Activated CD4-positive, alpha-beta T cell treated with anti-CD3 and anti-CD28 coated beads, Interleukin-2, amount 50 U/mL, for 16 hours (primary cell): ENCODE measurements around the gene NCAM1.
"Not testable (repeated sequence)": the region's sequence is repeated elsewhere in the genome, so short reads cannot be mapped to it uniquely, and the experiment has no call there.

Experiments
- DNase-seq: peaks from one replicate; pipeline ENCODE4 v3.0.0-alpha.2; 2020

Gene NCAM1

DNA sequence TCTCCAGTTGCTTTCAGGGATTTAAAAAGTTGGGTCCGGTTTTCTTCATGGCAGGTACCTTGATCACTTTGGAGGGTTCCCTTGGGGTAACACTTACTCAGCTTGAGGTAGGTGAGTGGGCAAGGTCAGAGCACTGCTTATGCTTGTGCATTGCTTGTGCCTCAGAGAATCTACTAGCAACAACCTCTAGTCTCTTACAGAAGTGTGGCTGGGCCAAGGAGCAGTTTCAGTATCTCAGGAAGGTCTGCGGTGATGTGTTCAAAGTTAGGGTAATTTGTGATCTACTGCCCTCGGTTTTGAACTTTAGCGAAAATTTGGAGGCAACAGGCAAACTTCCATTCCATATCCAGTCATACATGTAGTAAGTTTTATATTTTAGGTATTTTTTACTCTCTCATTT lies 62.8 kb downstream of the NCAM1 start:
- no peak for DNase-seq

DNA sequence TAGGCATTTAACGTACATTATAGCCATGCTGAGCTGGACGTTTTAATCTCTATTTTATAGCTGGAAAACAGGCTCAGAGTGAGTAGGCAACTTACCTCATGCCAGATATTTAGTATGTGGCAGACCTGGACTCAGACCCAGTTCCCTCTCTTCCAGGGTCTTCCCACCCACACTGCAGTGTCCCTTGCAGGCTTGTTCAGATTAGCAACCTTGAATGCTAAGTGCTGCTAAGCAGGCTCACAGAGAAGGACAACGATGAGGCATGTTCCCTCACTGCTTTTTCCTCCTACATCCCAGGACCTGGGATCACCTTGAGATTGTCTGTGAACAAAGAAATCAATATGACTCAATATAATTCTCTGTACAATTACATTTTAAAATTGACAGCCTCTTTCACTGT lies 65.6 kb downstream of the NCAM1 start:
- DNase-seq = no peak

DNA sequence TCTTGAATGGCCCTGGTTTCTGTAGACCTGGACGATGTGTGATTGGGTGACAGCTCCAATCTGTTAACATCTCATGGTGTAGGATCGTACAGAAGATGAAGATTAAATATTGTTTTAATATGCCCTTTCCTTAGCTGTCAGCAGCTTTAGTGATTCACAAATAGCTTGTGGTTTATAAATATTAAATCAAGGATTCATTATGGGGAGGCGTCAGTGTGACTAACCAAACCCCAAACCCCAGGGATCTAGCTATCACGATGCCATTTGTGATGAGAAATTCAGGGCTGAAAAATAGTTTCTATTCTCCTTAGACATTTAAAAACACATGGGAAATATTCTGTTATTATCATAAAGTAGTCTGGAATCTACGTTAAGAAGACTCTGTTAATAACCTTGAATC lies 73.4 kb downstream of the NCAM1 start:
- DNase-seq = no peak

DNA sequence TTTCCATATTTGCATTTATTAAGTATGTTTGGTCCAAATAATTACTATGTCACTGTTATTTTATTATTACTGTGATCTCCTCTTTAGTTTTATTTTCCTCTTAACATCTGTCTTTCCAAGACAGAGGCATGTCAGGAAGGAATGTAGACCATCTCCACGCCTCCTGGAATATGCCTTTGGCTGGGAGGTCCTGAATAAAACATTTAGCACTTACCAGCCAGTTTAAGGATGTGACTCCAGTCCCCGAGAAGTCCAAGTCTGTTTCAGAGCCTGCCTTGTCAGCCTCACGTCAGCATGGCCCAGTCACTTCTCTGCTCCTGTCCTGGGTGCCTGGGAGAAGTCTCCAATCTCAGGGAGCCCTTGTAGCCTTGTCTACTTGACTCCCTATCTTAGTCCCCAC lies 74.5 kb downstream of the NCAM1 start:
- no peak for DNase-seq

DNA sequence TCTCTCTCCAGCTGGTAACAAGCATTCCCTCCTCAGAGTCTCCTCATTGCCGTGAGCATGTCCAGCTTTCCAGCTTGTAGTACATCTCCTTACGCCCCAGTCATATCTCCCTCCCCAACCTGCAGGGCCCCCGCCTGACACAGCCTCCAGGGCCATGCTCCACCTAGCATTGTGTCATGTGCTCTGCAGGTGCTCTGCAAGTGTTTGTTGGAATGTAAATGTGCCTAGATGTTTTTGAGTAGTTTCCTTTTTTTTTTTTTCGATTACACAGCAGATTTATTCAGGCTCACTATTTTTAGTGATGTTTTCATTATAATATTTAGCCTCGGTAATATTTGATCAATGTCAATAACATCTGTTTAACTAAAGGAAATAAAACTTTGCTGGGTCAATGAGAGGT lies 82.5 kb downstream of the NCAM1 start:
- no peak for DNase-seq

DNA sequence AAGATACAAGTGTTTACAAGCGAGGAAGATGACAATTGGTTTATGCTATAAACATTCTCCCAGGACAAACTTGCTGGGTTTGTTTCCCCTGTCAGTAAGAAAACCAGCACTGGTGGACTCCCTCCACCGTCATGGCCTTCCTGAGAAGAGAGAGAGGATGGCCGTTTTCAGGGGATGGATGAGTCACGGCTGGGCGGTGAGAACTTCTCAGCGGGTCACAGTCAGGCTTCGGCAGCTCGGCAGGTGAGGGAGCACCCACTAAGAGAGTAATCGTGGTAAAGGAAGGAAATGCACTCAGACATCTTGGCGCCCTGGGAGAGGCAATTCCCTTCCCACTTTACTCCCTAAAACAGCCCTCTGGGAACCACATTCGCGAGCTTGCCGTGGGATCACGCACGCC lies 83.9 kb downstream of the NCAM1 start:
- DNase-seq = no peak

DNA sequence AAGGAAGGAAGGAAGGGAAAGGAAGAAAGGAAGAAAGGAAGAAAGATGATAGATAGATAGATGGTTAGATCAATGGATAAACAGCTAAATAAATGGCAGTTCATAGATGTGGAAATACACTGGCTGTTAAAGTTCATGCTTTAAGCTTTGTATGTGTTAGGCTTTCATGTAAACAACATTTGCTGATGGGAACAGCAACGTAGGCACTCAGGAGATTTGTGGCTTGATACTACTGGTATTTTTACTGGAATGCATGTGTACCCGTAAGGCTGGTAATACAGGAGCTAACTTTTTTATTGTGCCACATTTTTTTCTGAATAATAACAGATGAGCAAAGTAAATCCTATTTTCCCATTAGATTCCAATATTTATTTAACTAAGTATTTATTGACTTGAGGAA lies 85.6 kb downstream of the NCAM1 start:
- no peak for DNase-seq

DNA sequence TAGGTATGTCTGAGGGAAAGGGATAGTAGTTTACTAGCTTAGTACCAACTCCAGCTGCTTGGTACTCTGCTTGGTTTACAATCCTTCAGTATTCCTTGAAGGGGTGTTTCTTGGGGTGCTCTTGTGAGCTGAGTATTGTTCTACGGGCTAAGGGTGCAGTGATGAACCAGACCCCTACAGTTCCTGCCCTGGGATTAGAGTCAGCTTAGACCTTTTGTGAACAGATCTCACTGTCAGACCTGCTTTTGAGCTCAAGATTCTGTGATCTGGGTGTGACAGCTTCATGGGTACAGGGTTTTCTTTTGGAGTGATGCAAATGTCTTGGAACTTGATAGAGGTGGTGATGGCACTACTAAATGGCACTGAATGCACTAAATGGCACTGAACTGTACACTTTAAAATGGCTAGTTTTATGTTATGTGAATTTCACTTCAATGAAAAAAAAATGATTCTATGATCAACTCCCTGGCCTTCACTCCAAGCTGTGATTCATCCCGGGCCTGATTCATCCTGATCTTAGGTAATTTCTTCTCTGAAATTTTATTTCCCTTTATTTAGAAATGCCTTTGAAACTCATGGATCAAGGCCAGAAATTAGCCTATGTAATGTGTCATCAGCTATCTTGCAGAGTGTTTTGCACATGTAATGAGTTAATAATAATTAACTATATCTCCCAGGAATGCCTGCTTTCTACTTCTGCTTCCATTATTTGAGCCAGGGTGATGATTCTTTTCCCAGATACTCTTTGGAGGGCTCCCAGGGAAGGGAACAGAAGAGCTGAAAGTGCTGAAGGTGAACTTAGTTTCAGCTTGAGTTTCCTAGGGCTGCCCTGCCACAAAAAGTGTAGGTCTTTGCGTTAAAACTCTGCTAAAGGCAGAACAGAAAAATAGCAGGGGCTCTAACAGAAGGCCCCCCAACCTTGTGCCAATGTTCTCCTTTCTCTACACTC lies 87.9 kb downstream of the NCAM1 start:
- no peak for DNase-seq

DNA sequence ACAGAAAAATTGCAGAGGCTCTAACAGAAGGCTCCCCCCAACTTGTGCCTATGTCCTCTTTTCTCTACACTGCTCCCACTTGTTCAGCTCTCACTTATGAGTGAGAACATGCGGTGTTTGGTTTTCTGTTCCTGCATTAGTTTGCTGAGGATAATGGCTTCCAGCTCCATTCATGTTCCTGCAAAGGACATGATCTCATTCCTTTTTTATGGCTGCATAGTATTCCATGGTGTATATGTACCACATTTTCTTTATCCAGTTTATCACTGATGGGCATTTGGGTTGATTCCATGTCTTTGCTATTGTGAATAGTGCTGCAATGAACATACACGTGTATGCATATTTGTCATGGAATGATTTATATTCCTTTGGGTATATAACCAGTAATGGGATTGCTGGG lies 91.8 kb downstream of the NCAM1 start:
- not testable (repeated sequence) for DNase-seq

DNA sequence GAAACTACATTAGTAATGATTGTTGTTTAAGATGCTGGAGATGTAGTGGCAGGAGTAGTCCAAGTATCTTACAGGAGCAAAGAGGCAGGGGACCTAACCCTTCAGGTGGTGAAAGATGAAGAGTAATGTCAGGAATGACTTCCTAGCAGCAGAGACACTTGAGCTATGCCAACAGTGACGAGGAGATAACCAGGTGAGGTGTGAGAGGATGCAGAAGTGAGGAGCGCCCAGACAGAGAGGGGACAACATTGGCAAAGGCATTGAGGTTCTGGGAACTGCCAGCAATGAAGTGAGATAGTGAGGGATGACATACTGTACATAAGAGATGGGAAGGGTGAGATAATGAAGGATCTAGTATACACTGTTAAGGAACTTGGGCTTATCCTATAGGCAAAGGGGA lies 95.8 kb downstream of the NCAM1 start:
- no peak for DNase-seq

DNA sequence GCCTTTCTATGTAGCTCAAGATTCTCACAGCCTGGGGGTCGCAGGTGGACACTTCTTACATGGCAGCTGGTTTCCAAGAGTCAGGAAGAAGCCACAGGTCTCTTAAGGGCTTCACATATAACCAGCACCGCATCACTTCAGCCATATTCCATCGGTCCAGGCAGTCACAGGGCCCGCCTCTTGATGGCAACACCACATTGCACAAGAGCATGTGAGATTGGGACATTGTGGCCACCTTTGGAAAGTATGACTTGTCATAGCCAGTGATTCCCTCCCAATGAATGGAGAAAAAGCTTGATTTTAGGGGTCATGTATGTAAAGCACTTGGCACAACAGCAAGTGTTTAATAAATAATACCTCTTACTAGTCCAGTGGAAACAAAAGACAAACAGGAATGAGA lies 98.3 kb downstream of the NCAM1 start:
- DNase-seq = no peak

DNA sequence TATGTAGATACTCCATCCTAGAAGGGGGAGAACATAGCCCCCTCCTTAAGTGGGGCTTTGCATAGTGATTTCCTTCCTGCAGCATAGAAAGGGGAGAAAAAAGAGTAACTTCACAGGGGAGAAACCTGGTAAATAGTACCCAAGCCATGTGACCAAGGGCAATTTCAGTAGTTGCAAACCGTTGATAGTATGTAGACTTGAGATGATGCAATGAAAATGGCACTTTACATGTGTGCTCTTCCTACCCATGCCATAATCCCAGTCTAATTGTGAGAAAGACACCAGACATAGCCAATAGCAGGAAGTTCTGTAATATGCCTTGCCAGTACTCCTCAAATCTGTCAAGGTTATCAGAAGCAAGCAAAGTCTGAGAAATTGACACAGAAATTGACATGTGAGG lies 104.1 kb downstream of the NCAM1 start:
- DNase-seq = no peak

DNA sequence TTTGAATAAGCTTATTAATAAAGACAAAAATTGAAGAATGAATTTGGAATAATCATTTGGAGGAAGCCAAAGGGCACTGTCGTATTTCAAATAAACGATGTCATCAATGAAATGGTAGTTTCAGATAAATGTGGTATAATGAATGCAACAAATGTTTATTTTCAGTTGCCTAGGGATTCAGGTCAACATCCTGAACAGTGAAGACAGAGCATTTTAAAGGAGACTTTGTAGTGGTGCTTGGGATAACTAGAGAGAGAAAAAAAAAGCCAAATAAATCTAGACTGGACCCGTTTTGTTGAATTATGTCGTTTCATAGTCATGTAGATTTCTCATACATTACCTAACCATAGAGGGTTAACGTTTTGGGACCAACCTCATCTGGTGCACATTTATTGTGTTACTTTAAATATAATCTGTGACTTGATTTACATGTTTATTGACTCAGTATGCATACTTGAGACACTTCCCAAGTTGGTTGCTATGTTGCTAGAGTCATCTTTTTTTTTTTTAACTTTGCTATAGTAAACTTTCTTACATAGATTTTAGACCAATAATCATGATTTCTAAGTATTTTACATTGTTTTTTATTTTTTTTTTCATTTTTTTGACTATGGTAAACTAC lies 111.1 kb downstream of the NCAM1 start:
- DNase-seq = no peak

DNA sequence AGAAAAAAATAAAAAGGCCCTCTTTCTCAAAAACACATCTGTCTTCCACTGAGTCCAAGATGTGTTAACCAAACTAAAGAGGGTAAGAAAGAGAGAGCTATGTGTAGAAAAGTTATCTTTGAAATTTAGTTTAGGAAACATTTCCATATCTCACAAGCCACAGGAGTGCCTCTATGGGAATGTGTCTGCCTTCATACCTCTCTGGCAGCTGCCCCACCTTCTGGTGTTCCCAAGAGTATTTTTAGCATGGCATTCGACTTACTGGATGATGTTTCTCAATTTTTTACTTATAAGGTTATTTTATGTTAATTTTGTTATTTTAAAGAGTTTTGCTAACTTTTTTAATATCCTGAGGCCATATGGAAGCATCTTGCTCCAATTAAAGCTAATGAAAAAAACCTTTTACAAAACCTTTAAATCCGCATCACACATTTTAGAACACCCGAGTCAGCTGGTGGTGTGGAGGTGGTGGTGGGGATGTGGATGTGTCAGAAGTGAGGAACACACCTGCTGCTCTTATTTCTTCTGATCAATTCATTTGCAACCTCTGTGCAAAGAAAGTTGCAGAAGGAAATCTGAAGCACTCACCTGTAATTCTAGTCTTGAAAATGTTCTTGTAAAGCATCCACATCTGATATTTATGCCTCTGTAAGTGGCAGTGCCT lies 112.2 kb downstream of the NCAM1 start:
- DNase-seq = no peak

DNA sequence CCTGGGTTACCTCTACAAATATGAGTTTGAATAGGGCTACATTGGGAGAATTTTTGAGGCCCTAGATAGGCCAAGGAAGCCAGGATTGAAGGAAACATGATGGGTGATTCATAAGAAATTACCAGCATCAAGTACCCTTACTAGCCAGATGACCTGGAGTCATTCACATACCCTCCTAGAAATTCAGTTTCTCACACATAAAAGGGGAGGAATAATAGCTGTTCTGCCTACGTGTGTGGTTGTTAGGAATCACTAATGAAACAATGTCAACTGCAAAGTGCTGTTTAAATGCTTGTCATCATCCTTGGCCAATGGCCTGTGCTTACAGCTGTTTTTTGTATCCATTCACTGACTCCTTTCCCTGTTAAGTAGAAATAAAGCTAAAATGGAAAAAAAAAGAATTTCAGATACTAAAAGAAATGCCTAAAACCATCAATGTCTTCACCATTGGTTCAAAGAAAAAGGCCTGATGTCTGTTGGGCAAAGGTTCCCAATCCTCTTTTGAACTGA lies 114.4 kb downstream of the NCAM1 start:
- no peak for DNase-seq

DNA sequence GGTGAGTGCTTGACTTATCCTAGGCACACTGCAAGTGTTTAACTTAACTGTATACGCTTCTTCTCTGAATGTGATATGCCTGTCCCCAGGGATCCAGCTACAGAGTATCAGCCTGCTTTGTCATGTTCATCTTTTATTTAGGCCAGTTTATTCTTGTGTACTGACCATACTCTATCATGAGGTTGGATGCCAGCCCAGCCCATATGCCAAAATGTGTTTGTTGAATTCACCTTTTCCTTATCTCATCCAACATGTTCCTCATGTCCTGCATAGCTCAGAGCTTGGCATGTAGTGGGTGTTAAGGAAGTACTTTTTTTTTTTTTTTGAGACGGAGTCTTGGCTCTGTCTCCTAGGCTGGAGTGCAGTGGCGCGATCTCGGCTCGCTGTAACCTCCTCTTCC lies 116.2 kb downstream of the NCAM1 start:
- DNase-seq = no peak

DNA sequence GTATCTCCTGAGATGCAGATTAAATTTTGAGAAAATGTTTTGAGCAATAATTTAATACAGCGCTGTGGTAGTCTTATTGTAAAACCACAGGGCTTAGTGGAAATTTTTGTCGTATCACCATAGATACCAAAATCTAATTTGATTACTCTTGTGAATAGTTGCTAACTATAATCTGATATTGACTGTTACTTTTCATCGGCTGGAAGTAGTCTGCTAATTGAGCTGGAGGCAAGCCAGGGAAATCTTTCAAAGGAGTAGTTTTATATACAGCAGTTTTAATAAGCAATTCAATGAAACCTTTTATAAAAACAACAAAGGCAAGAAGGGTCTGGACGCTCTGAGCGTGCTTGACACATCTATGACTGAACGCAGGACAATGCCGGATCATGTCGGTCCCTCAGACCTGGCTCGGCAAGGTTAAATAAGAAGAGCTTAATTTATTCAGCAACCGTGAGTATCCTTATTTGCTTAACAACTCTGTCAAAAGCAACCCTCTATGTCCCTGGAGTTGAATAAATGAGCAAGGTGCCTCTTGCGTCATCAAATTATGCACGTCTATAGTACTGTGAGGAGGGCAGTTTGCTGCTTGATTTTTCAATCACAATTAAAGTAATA lies 121.2 kb downstream of the NCAM1 start:
- no peak for DNase-seq

DNA sequence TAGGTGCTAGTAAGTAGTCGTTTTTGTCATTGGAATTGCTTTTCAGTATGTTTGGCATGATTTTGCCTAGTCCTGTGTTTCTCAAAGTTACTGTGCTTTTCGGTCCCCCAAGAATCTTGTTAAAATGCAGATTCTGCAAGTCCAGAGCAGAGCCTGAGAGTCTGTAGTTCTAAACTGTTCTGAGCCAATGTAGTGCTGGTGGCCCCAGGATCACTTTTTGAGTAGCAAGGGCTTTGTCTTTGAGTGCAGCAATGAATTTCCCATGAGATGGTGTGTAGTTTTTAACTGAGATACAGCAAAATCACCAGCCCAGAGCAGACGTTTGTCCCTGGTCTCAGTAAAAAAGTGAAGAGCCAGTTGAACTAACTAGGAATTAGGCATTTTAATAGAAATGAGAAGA lies 122.4 kb downstream of the NCAM1 start:
- DNase-seq = no peak

DNA sequence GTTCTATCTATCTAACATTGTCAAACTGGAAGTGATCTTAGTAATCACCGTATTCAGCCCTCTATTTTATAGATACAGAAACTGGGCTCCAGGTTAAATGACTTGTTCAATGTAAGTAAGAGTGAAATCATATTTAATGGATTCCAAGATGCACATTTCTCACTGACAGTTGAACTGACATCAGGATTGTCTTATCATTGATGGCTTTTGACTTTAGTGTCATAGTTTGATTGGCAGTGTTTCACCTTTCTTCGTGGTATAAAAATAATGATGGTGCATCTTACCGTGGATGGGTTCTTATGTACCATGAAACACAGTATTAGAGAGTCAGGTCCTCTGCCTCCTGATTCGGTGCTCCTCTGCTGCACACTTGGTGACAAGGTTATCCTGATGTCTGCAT lies 123.1 kb downstream of the NCAM1 start:
- DNase-seq = no peak

DNA sequence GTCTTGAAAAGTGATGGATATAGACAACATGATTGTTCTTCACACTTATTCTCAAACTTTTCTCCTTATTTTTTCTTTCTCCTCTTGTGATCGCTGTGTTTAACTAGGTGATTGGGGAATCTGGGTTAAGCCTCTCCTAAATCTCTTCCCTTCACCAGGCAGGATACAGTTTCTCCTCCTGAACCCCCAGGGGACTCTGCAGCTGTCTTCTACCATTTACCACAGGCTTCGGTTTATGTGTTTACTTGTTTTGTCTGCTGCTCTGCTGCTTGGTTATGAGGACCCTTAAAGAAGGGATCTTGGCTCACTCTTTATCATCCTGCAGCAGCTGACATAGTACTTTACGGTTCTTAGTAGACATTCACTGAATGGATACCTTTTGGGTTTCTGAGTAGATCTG lies 124.2 kb downstream of the NCAM1 start:
- DNase-seq = no peak

DNA sequence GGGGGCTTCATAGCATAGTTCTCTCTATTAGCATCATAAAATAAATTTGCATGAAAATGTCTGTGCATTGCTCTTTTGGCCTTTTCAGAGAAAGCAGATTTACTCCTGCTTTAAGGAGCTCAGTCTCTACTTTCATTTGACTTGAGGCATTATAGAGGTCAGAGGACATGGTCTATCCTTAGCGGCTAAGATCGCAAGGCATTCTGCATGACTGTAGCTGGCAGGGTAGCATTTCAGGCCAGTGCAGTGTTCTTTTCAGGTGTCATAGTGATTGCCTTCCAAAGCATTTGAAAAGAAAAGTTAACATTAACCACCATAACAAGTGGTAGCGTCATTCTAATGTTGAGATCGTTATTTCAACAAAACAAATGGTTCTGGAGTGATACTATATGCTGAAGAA lies 126.5 kb downstream of the NCAM1 start:
- DNase-seq = no peak

DNA sequence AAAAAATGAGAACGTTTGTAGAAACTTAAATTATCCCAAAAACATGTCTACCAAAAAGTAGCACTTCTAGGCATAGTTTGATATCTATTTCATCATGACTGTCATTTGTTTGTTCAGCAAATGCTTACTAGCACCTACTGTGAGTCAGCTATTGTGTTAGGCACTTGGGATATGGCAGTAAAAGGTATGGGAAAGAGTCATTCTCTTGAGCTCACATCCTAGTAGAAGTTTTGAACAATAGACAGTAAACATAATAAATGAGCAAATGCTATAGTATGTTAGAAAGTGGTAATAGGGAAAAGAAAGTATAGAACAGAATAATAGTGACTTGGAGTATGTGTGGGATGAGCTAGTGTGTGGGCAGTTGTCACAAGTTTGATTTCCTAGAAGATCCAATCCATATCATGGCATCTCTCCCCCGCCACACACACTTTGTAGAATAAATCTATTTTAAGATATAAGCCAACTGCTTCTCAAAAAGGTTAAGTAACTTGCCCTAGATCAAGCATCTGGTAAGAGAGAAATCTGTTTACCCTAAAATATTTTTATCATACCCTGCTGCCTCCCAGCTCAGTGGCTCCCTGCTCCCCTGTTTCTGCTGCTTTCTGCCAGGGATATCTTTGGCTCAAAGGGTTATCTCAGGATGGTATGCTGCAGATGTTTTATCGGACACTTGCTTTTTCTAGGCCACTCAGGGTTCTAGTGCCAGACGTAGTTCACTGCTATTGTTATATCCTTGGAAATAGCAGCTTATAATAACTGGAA lies 129.7 kb downstream of the NCAM1 start:
- DNase-seq = no peak

DNA sequence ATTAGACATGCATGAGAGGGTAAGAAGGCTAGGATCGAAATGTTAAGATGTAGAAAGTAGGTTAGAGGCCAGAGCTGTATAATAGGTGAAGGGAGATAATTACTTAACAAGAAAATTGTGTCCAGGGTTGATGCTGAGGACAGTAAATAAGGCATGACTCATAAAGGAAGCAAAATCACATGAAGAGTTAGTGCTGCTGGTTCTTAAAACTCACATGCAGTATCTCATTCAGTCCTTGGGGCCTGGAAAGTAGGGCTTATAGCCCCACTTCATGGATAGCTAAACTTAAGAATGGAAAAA lies 130.2 kb downstream of the NCAM1 start:
- no peak for DNase-seq
